Measurements from ENCODE around the gene NOXA1.

Gene NOXA1

GRCh38 chr9:137432687-137433348, 9.6 kb downstream of the NOXA1 start:
- no peak for TF ChIP-seq CTCF (IDR thresholded peaks at IDR 0.05; ENCODE audit: low read depth, low read length, missing control alignments)
- no peak overlapping the region for H3K4me3 ChIP-seq (ENCODE audit: low read depth, low read length)
- no peaks in the 10 kb centered on the region for H3K36me3 ChIP-seq (replicated peaks)
- DNase-seq, result no peak
- no peak overlapping the region for H3K27ac ChIP-seq
- in situ Hi-C loops (cut with HindIII; ENCODE audit: low pct_ligation_motif_present, low sequenced_read_pairs), result no loop called here
- no peaks in the 10 kb centered on the region for H3K27me3 ChIP-seq (replicated peaks)

GRCh38 chr9:137433349-137433915, 10.2 kb downstream of the NOXA1 start:
- in situ Hi-C loops (cut with HindIII; ENCODE audit: low pct_ligation_motif_present, low sequenced_read_pairs), result no loop called here
- Histone ChIP-seq H3K4me3 (ENCODE audit: low read depth, low read length) (no peak overlapping the region), H3K36me3 (replicated peaks) (no peaks in the 10 kb centered on the region), H3K27me3 (replicated peaks) (no peaks in the 10 kb centered on the region), H3K27ac (no peak overlapping the region)
- no peak for DNase-seq
- TF ChIP-seq CTCF (IDR thresholded peaks at IDR 0.05; ENCODE audit: low read depth, low read length, missing control alignments), result no peak

GRCh38 chr9:137433916-137434431, 10.8 kb downstream of the NOXA1 start:
- no peak for DNase-seq
- H3K36me3 ChIP-seq (replicated peaks), result no peaks in the 10 kb centered on the region
- in situ Hi-C loops (cut with HindIII; ENCODE audit: low pct_ligation_motif_present, low sequenced_read_pairs), result no loop called here
- no peak overlapping the region for H3K4me3 ChIP-seq (ENCODE audit: low read depth, low read length)
- no peak for TF ChIP-seq CTCF (IDR thresholded peaks at IDR 0.05; ENCODE audit: low read depth, low read length, missing control alignments)
- no peak overlapping the region for H3K27ac ChIP-seq
- H3K27me3 ChIP-seq (replicated peaks), result no peaks in the 10 kb centered on the region

- no peak for DNase-seq
- H3K27me3 ChIP-seq (replicated peaks), result no peaks in the 10 kb centered on the region
- TF ChIP-seq CTCF (IDR thresholded peaks at IDR 0.05; ENCODE audit: low read depth, low read length, missing control alignments), result no peak
- no peak overlapping the region for H3K4me3 ChIP-seq (ENCODE audit: low read depth, low read length)
- no peak overlapping the region for H3K27ac ChIP-seq
- no peaks in the 10 kb centered on the region for H3K36me3 ChIP-seq (replicated peaks)
- in situ Hi-C loops (cut with HindIII; ENCODE audit: low pct_ligation_motif_present, low sequenced_read_pairs), result no loop called here
Observed at GRCh38 chr9:137434498-137435380, 11.5 kb downstream of the NOXA1 start.

GRCh38 chr9:137435381-137435891, 12.2 kb downstream of the NOXA1 start:
- Histone ChIP-seq H3K27me3 (replicated peaks) (no peaks in the 10 kb centered on the region), H3K4me3 (ENCODE audit: low read depth, low read length) (no peak overlapping the region), H3K36me3 (replicated peaks) (no peaks in the 10 kb centered on the region), H3K27ac (no peak overlapping the region)
- TF ChIP-seq CTCF (IDR thresholded peaks at IDR 0.05; ENCODE audit: low read depth, low read length, missing control alignments), result no peak
- in situ Hi-C loops (cut with HindIII; ENCODE audit: low pct_ligation_motif_present, low sequenced_read_pairs), result no loop called here
- DNase-seq, result no peak

Data from brain microvascular endothelial cell (primary cell).